ENCODE data around the gene SLC9A3. TPM values are rescaled to one million over a fixed set of nuclear protein-coding genes. Genes with fewer than 3 reads are reported as not detected.

The SLC9A3 gene
- total RNA-seq, 1 experiment from 2014 or later: 2.0 TPM

GRCh38 chr5:462051-462481 lies 62.2 kb downstream of the SLC9A3 start:
- Histone ChIP-seq H3K9me2 (replicated peaks; ENCODE audit: insufficient read depth, low read length) (no peaks in the 10 kb centered on the region), H3K79me2 (ENCODE audit: low read length) (peaks cover 5% of the 10 kb centered on the region; the same call in 1 of the 2 replicates), H3K9ac (ENCODE audit: low read length) (no peak overlapping the region), H2AFZ (ENCODE audit: low read length) (no peak overlapping the region), H3K4me2 (ENCODE audit: low read depth, low read length, poor library complexity, severe bottlenecking) (no peak overlapping the region), H3K27ac (ENCODE audit: low read length) (no peak overlapping the region), H3K4me3 (ENCODE audit: low read length) (no peak overlapping the region), H3K4me1 (ENCODE audit: low read length) (peaks cover 6% of the 10 kb centered on the region), H3K27me3 (ENCODE audit: low read length) (no peaks in the 10 kb centered on the region), H4K20me1 (ENCODE audit: insufficient read depth, low read depth, low read length) (no peaks in the 10 kb centered on the region), H3K9me3 (ENCODE audit: low read length) (no peaks in the 10 kb centered on the region), H3K36me3 (ENCODE audit: insufficient read depth, low read length) (peaks cover 12% of the 10 kb centered on the region)
- no peak for DNase-seq

DNA sequence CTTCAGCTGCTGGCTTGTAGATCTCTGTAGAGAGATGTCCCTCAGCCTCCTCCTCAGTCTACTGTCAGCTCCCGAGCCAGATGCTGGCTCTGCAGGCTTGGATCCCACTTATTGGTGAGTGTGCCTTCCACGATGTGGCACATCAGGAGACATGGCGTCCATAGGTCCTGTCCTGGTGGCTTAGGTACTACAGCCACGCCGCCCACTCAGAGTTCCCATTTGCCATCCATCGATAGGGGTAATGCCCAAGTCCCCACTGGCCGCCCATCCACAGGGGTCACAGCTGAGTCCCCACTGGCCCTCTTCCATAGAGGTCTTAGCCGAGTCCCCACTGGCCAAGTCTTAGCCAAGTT lies 64.0 kb downstream of the SLC9A3 start:
- DNase-seq: no peak
- no peak overlapping the region for H3K4me3 ChIP-seq (ENCODE audit: low read length)

DNA sequence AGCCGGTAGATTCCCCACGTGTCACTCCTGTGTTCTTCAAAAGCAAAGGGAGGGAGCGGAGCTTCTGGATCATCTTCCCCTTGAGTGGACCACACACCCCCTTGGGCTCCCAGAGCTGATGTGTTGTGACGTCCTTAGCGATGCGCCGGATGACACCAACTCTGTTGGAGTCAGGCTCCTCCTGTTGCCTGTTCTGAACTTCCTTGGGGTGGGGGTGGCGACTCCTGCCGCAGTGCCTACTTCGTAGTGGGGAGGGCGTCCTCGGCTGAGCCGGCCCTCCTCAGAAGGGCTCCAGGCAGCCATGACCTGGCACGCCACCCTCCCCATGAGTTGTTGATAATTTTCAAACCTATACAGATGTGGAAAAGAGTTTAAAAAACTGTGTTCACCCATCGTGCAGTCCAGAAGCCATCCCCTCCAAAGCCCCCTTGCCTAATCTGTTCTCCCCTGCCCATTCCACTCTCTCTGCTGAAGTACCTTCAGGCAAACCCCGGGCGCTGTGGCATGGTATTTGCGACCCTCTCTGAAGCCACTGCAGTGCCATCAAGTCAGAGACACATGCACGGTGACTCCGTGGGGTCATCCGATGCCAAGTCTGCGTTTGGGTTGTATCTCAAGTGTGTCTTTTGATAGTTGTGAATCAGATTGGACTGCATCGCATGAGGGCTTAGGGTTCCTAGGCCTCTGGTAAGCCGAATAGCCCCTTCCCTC lies 64.5 kb downstream of the SLC9A3 start:
- Histone ChIP-seq H3K9ac (ENCODE audit: low read length) (no peak overlapping the region), H3K36me3 (ENCODE audit: insufficient read depth, low read length) (peaks cover 12% of the 10 kb centered on the region), H3K79me2 (ENCODE audit: low read length) (peaks cover 21% of the 10 kb centered on the region), H3K4me1 (ENCODE audit: low read length) (peaks cover 6% of the 10 kb centered on the region), H3K4me2 (ENCODE audit: low read depth, low read length, poor library complexity, severe bottlenecking) (no peak overlapping the region), H3K9me2 (replicated peaks; ENCODE audit: insufficient read depth, low read length) (no peaks in the 10 kb centered on the region), H3K27ac (ENCODE audit: low read length) (no peak overlapping the region), H3K9me3 (ENCODE audit: low read length) (no peaks in the 10 kb centered on the region), H2AFZ (ENCODE audit: low read length) (no peak overlapping the region), H3K4me3 (ENCODE audit: low read length) (no peak overlapping the region), H4K20me1 (ENCODE audit: insufficient read depth, low read depth, low read length) (no peaks in the 10 kb centered on the region), H3K27me3 (ENCODE audit: low read length) (no peaks in the 10 kb centered on the region)
- DNase-seq: no peak

More for the DNA sequence above, 64.0 kb downstream of the SLC9A3 start:
- Histone ChIP-seq H2AFZ (ENCODE audit: low read length) (no peak overlapping the region), H3K9ac (ENCODE audit: low read length) (no peak overlapping the region), H3K36me3 (ENCODE audit: insufficient read depth, low read length) (peaks cover 12% of the 10 kb centered on the region), H3K4me1 (ENCODE audit: low read length) (peaks cover 6% of the 10 kb centered on the region), H3K9me3 (ENCODE audit: low read length) (no peaks in the 10 kb centered on the region), H4K20me1 (ENCODE audit: insufficient read depth, low read depth, low read length) (no peaks in the 10 kb centered on the region), H3K27ac (ENCODE audit: low read length) (no peak overlapping the region), H3K79me2 (ENCODE audit: low read length) (peaks cover 16% of the 10 kb centered on the region), H3K4me2 (ENCODE audit: low read depth, low read length, poor library complexity, severe bottlenecking) (no peak overlapping the region), H3K9me2 (replicated peaks; ENCODE audit: insufficient read depth, low read length) (no peaks in the 10 kb centered on the region), H3K27me3 (ENCODE audit: low read length) (no peaks in the 10 kb centered on the region)

- Histone ChIP-seq H3K9ac (ENCODE audit: low read length) (no peak overlapping the region), H4K20me1 (ENCODE audit: insufficient read depth, low read depth, low read length) (no peaks in the 10 kb centered on the region), H3K79me2 (ENCODE audit: low read length) (peaks cover 31% of the 10 kb centered on the region), H3K9me3 (ENCODE audit: low read length) (no peaks in the 10 kb centered on the region), H3K4me1 (ENCODE audit: low read length) (peaks cover 2% of the 10 kb centered on the region), H3K9me2 (replicated peaks; ENCODE audit: insufficient read depth, low read length) (no peaks in the 10 kb centered on the region), H3K4me3 (ENCODE audit: low read length) (no peak overlapping the region), H3K36me3 (ENCODE audit: insufficient read depth, low read length) (peaks cover 20% of the 10 kb centered on the region), H3K4me2 (ENCODE audit: low read depth, low read length, poor library complexity, severe bottlenecking) (no peak overlapping the region), H3K27ac (ENCODE audit: low read length) (no peak overlapping the region), H2AFZ (ENCODE audit: low read length) (no peak overlapping the region), H3K27me3 (ENCODE audit: low read length) (no peaks in the 10 kb centered on the region)
- DNase-seq: no peak
Observed at GRCh38 chr5:458547-459353, 65.5 kb downstream of the SLC9A3 start.

DNA sequence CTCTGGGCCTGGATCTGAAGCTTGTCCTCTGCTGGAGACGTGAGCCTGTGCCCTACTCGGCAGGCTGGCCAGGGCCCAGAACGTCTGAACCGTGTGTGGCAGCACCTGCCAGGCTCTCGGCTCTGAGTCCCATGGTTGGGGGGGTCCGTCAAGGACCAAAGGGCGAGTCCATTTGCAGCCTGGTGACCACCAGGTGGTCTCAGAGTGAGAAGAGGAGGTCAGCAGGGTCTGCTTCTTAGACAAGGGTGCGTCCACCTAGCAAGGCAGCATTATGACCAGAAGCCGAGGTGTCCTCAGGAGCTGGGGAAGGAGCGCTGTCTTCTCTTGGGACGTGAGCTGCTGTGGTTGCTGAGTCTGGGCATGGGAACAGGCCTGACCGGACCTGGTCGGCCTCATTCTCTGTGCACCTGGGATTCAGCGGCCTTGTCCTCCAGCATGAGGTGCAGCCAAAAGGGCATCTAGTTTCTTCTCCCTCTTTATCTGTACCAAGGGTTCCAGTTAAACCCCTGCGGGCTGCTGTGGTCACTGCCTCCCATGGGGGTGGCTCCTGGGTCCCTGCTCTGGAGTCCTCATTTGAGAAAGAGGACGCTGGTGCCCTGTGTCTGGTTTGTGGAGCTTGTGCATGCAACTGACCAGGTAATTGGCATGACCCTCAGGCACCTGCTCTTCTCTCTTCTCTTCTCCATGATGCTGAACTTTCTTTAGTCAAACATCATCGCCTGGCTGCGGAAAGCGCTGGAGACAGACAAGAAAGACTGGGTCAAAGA lies 66.9 kb downstream of the SLC9A3 start:
- H3K27me3 ChIP-seq (ENCODE audit: low read length): no peaks in the 10 kb centered on the region
- peaks cover 34% of the 10 kb centered on the region for H3K36me3 ChIP-seq (ENCODE audit: insufficient read depth, low read length)
- H3K4me2 ChIP-seq (ENCODE audit: low read depth, low read length, poor library complexity, severe bottlenecking): no peak overlapping the region
- H4K20me1 ChIP-seq (ENCODE audit: insufficient read depth, low read depth, low read length): no peaks in the 10 kb centered on the region
- no peak overlapping the region for H3K27ac ChIP-seq (ENCODE audit: low read length)
- peaks cover 43% of the 10 kb centered on the region for H3K79me2 ChIP-seq (ENCODE audit: low read length)
- no peaks in the 10 kb centered on the region for H3K4me1 ChIP-seq (ENCODE audit: low read length)
- H3K9me3 ChIP-seq (ENCODE audit: low read length): peaks cover 2% of the 10 kb centered on the region; the same call in 1 of the 2 replicates
- no peaks in the 10 kb centered on the region for H3K9me2 ChIP-seq (replicated peaks; ENCODE audit: insufficient read depth, low read length)
- no peak overlapping the region for H2AFZ ChIP-seq (ENCODE audit: low read length)
- no peak overlapping the region for H3K9ac ChIP-seq (ENCODE audit: low read length)
- H3K4me3 ChIP-seq (ENCODE audit: low read length): no peak overlapping the region
- no peak for DNase-seq

DNA sequence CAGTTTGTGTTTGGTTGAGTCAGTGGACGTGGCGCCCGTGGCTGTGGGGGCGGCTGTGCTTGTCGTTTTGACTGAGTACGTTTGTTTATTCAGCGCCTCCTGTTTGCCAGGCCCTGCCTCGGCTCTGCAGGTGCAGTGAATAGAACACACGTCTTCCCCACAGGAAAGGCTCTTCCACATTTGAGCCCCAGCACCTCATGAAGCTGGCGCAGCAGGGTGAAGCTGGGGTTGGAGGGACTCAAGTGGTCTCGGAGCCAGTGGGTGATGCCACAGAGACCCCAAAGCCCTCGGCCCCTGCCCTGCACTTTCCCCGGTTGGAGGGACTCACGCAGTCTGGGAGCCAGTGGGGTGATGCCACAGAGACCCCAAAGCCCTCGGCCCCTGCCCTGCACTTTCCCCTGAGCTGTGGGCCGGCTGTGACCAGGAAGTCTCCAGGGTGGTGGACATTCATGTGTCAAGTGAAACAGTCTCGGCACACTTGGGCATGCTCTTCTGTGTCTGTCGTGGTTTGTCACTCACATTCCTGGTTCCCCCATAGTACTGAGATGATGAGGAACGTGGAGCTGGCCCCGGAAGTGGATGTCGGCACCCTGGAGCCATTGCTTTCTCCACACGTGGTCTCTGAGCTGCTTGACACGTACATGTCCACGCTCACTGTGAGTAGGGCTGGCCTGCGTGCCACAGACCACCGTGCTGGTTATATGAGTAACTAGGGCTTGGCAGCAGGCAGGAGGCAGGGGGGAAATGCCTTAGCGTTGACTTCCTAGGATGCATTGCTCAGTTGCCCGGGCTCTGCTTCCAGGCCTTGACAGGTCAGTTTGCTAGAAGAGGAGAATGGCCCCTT lies 67.7 kb downstream of the SLC9A3 start:
- Histone ChIP-seq H3K79me2 (ENCODE audit: low read length) (peaks cover 47% of the 10 kb centered on the region), H3K27me3 (ENCODE audit: low read length) (no peaks in the 10 kb centered on the region), H3K27ac (ENCODE audit: low read length) (no peak overlapping the region), H3K36me3 (ENCODE audit: insufficient read depth, low read length) (peaks cover 35% of the 10 kb centered on the region), H3K4me3 (ENCODE audit: low read length) (no peak overlapping the region), H4K20me1 (ENCODE audit: insufficient read depth, low read depth, low read length) (no peaks in the 10 kb centered on the region), H2AFZ (ENCODE audit: low read length) (no peak overlapping the region), H3K9ac (ENCODE audit: low read length) (no peak overlapping the region), H3K4me2 (ENCODE audit: low read depth, low read length, poor library complexity, severe bottlenecking) (no peak overlapping the region), H3K9me3 (ENCODE audit: low read length) (peaks cover 10% of the 10 kb centered on the region), H3K9me2 (replicated peaks; ENCODE audit: insufficient read depth, low read length) (no peaks in the 10 kb centered on the region), H3K4me1 (ENCODE audit: low read length) (no peaks in the 10 kb centered on the region)
- DNase-seq: no peak

- Histone ChIP-seq H2AFZ (ENCODE audit: low read length) (no peak overlapping the region), H3K4me1 (ENCODE audit: low read length) (no peaks in the 10 kb centered on the region), H3K4me3 (ENCODE audit: low read length) (no peak overlapping the region), H3K9ac (ENCODE audit: low read length) (no peak overlapping the region), H3K36me3 (ENCODE audit: insufficient read depth, low read length) (peaks cover 43% of the 10 kb centered on the region), H3K27me3 (ENCODE audit: low read length) (no peaks in the 10 kb centered on the region), H3K79me2 (ENCODE audit: low read length) (peaks cover 54% of the 10 kb centered on the region), H4K20me1 (ENCODE audit: insufficient read depth, low read depth, low read length) (no peaks in the 10 kb centered on the region), H3K9me2 (replicated peaks; ENCODE audit: insufficient read depth, low read length) (no peaks in the 10 kb centered on the region), H3K4me2 (ENCODE audit: low read depth, low read length, poor library complexity, severe bottlenecking) (no peak overlapping the region), H3K27ac (ENCODE audit: low read length) (no peak overlapping the region), H3K9me3 (ENCODE audit: low read length) (peaks cover 17% of the 10 kb centered on the region)
- DNase-seq: no peak
Observed at GRCh38 chr5:455806-456205, 68.4 kb downstream of the SLC9A3 start.

Measured in Karpas-422 (cell line).